Measurements from ENCODE around the gene EHBP1.
"Not testable (repeated sequence)": the region's sequence is repeated elsewhere in the genome, so short reads cannot be mapped to it uniquely, and the experiment has no call there.

Gene EHBP1

GRCh38 chr2:62747169-62747568, 41.7 kb downstream of the EHBP1 start:
- no peak for TF ChIP-seq CTCF (IDR thresholded peaks at IDR 0.05; ENCODE audit: low read length)
- no peak for TF ChIP-seq EZH2 (IDR thresholded peaks at IDR 0.05; ENCODE audit: borderline replicate concordance, low read length)
- H3K27ac ChIP-seq (ENCODE audit: low read depth, low read length, poor library complexity, severe bottlenecking): no peak overlapping the region
- no peaks in the 10 kb centered on the region for H3K36me3 ChIP-seq (ENCODE audit: insufficient read depth, low read length)
- no peaks in the 10 kb centered on the region for H3K4me1 ChIP-seq (ENCODE audit: insufficient read depth, low read length, severe bottlenecking)
- no peaks in the 10 kb centered on the region for H3K9me3 ChIP-seq (ENCODE audit: low read length)
- no peaks in the 10 kb centered on the region for H3K9me2 ChIP-seq (ENCODE audit: low read depth, low read length)
- H4K20me1 ChIP-seq (ENCODE audit: insufficient read depth, low read length): no peaks in the 10 kb centered on the region
- H3K4me3 ChIP-seq (ENCODE audit: low read depth, low read length, poor library complexity, severe bottlenecking): no peak overlapping the region
- H3K4me2 ChIP-seq (ENCODE audit: low read length): no peak overlapping the region
- H2AFZ ChIP-seq (ENCODE audit: low read length): no peak overlapping the region
- no peaks in the 10 kb centered on the region for H3F3A ChIP-seq (ENCODE audit: insufficient read depth, low read length)
- H3K27me3 ChIP-seq (ENCODE audit: insufficient read depth, low read length): no peaks in the 10 kb centered on the region
- H3K9ac ChIP-seq (ENCODE audit: low read length): no peak overlapping the region
- no peaks in the 10 kb centered on the region; the same call in 1 of the 2 replicates for H3K79me2 ChIP-seq (ENCODE audit: insufficient read depth, low read length)

- Histone ChIP-seq H3K27me3 (ENCODE audit: insufficient read depth, low read length) (no peaks in the 10 kb centered on the region), H3K9me3 (ENCODE audit: low read length) (no peaks in the 10 kb centered on the region), H3K4me3 (ENCODE audit: low read depth, low read length, poor library complexity, severe bottlenecking) (no peak overlapping the region), H4K20me1 (ENCODE audit: insufficient read depth, low read length) (no peaks in the 10 kb centered on the region), H3K9ac (ENCODE audit: low read length) (no peak overlapping the region), H2AFZ (ENCODE audit: low read length) (no peak overlapping the region), H3K9me2 (ENCODE audit: low read depth, low read length) (no peaks in the 10 kb centered on the region), H3K36me3 (ENCODE audit: insufficient read depth, low read length) (no peaks in the 10 kb centered on the region), H3K4me2 (ENCODE audit: low read length) (no peak overlapping the region), H3K4me1 (ENCODE audit: insufficient read depth, low read length, severe bottlenecking) (no peaks in the 10 kb centered on the region), H3K79me2 (ENCODE audit: insufficient read depth, low read length) (no peaks in the 10 kb centered on the region; the same call in 1 of the 2 replicates), H3K27ac (ENCODE audit: low read depth, low read length, poor library complexity, severe bottlenecking) (no peak overlapping the region), H3F3A (ENCODE audit: insufficient read depth, low read length) (no peaks in the 10 kb centered on the region)
- TF ChIP-seq CTCF (IDR thresholded peaks at IDR 0.05; ENCODE audit: low read length) (no peak), EZH2 (IDR thresholded peaks at IDR 0.05; ENCODE audit: borderline replicate concordance, low read length) (no peak)
Measured at GRCh38 chr2:62747876-62748275, 42.4 kb downstream of the EHBP1 start.

- H3K4me1 ChIP-seq (ENCODE audit: insufficient read depth, low read length, severe bottlenecking); H3K79me2 ChIP-seq (ENCODE audit: insufficient read depth, low read length); H3F3A ChIP-seq (ENCODE audit: insufficient read depth, low read length); H3K9me2 ChIP-seq (ENCODE audit: low read depth, low read length); H3K4me3 ChIP-seq (ENCODE audit: low read depth, low read length, poor library complexity, severe bottlenecking); H3K27me3 ChIP-seq (ENCODE audit: insufficient read depth, low read length); H3K4me2 ChIP-seq (ENCODE audit: low read length); H3K9me3 ChIP-seq (ENCODE audit: low read length); H3K27ac ChIP-seq (ENCODE audit: low read depth, low read length, poor library complexity, severe bottlenecking); H3K9ac ChIP-seq (ENCODE audit: low read length); H2AFZ ChIP-seq (ENCODE audit: low read length); H4K20me1 ChIP-seq (ENCODE audit: insufficient read depth, low read length); H3K36me3 ChIP-seq (ENCODE audit: insufficient read depth, low read length): not testable (repeated sequence)
Measured at GRCh38 chr2:62749111-62749510, 43.6 kb downstream of the EHBP1 start.

- H3K4me1 ChIP-seq (ENCODE audit: insufficient read depth, low read length, severe bottlenecking): no peaks in the 10 kb centered on the region
- H3K9me2 ChIP-seq (ENCODE audit: low read depth, low read length): no peaks in the 10 kb centered on the region
- no peaks in the 10 kb centered on the region for H4K20me1 ChIP-seq (ENCODE audit: insufficient read depth, low read length)
- H3K4me2 ChIP-seq (ENCODE audit: low read length): no peak overlapping the region
- H3K36me3 ChIP-seq (ENCODE audit: insufficient read depth, low read length): no peaks in the 10 kb centered on the region; the same call in 1 of the 2 replicates
- H2AFZ ChIP-seq (ENCODE audit: low read length): no peak overlapping the region
- H3K4me3 ChIP-seq (ENCODE audit: low read depth, low read length, poor library complexity, severe bottlenecking): no peak overlapping the region
- no peaks in the 10 kb centered on the region for H3K79me2 ChIP-seq (ENCODE audit: insufficient read depth, low read length)
- H3K27me3 ChIP-seq (ENCODE audit: insufficient read depth, low read length): no peaks in the 10 kb centered on the region
- H3K9ac ChIP-seq (ENCODE audit: low read length): no peak overlapping the region
- no peaks in the 10 kb centered on the region for H3F3A ChIP-seq (ENCODE audit: insufficient read depth, low read length)
- no peak overlapping the region for H3K27ac ChIP-seq (ENCODE audit: low read depth, low read length, poor library complexity, severe bottlenecking)
- no peaks in the 10 kb centered on the region for H3K9me3 ChIP-seq (ENCODE audit: low read length)
- TF ChIP-seq EZH2 (IDR thresholded peaks at IDR 0.05; ENCODE audit: borderline replicate concordance, low read length): no peak
- TF ChIP-seq CTCF (IDR thresholded peaks at IDR 0.05; ENCODE audit: low read length): no peak
Measured at GRCh38 chr2:62757029-62757428, 51.5 kb downstream of the EHBP1 start.
